ENCODE data around the gene MTG2. TPM values are rescaled to one million over a fixed set of nuclear protein-coding genes. Genes with fewer than 3 reads are reported as not detected.

Gene MTG2
- total and polyA plus RNA-seq, 2 experiments from 2014 or later = 20.4 to 32.9 TPM

DNA sequence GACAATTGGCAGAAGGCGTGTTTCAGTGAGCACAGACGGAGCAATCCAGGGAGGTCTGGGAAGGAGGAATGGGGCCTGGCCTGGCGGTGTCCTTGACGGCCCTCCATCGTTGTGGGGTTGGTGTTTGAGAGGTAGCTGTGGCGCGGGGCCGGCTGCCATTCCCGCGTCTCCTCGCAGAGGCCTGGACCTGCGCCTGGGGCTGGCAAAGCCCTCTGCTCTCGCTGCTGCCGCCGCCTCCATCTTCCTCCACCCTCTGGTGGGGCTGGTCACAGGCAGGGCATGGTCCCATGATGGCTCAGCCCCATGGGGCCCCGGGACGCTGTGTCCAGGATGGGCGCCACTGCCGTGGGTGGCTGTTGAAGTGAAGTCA, 63.1 kb downstream of the MTG2 start:
- H3K4me1 ChIP-seq (ENCODE audit: low read depth) = peaks cover 17% of the 10 kb centered on the region
- no peak overlapping the region for H3K27ac ChIP-seq
- no peaks in the 10 kb centered on the region for H3K36me3 ChIP-seq
- no peak for DNase-seq (ENCODE audit: low read depth in 1 of 2, low spot score in 1 of 2)
- TF ChIP-seq, protein P1, sequence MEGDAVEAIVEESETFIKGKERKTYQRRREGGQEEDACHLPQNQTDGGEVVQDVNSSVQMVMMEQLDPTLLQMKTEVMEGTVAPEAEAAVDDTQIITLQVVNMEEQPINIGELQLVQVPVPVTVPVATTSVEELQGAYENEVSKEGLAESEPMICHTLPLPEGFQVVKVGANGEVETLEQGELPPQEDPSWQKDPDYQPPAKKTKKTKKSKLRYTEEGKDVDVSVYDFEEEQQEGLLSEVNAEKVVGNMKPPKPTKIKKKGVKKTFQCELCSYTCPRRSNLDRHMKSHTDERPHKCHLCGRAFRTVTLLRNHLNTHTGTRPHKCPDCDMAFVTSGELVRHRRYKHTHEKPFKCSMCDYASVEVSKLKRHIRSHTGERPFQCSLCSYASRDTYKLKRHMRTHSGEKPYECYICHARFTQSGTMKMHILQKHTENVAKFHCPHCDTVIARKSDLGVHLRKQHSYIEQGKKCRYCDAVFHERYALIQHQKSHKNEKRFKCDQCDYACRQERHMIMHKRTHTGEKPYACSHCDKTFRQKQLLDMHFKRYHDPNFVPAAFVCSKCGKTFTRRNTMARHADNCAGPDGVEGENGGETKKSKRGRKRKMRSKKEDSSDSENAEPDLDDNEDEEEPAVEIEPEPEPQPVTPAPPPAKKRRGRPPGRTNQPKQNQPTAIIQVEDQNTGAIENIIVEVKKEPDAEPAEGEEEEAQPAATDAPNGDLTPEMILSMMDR (IDR thresholded peaks at IDR 0.05; ENCODE audit: low read depth, low read length) = no peak
- H3K27me3 ChIP-seq = no peaks in the 10 kb centered on the region
- no peaks in the 10 kb centered on the region for H3K9me3 ChIP-seq (ENCODE audit: low read depth)
- H3K4me3 ChIP-seq = no peak overlapping the region

DNA sequence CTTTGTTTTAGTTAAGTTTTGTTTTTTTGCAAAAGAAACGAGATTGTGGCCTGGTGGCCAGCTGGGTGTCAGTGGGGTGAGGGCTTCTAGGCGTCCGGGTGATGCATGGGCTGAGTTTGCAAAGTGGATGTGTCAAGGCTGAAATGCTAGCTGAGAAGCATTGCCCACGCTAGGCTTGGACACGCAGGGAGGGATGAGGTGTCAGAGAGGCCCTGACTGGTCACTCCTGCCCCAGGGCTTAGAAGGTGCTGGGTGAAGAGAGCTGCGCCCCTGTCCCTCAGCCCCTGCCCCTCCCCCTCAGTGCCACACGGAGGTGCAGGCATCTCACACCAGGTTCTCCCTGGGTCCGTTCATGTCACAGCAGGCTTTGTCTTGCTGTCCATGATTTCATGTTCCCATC, 63.6 kb downstream of the MTG2 start:
- DNase-seq (ENCODE audit: low read depth in 1 of 2, low spot score in 1 of 2) = no peak
- TF ChIP-seq, protein P1 (IDR thresholded peaks at IDR 0.05; ENCODE audit: low read depth, low read length) = no peak

DNA sequence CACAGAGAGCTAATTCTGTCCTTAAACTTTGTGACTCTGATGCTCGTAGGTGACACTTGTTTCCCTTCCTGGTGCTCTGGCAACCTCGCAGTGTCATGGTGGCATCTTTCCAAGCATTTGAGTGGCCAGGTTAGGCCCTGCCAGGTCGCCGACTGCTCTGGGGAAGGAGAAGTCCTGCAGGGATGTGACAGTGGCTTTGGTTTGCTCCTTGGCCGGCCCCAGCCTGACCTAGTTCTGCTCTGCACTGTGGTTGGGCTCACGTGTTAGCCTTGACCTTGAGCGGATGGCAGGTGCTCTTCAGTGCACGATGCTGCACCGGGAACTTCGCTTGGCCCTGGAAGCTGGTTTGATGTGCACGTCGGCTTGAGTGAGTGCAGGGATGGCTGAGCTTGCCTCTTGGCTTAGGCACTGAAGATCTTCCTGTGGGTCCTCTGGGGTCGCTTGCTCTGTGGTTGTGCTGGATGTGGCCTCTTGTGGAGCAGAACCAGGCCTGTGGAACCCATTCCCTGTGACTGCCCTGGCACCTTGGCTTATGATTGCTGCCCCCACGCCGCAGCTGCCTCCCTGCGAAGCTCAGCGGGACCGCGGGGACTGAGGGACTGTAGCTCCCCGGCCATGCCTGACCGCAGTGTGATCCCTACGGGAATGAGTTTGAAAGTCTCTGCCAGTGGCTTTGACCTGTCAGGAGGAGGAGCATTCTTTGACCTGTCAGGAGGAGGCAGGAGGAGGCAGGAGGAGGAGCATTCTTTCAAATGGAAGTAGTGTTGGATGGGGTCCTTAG, 64.2 kb downstream of the MTG2 start:
- Histone ChIP-seq H3K9me3 (ENCODE audit: low read depth) (no peaks in the 10 kb centered on the region), H3K4me1 (ENCODE audit: low read depth) (peaks cover 17% of the 10 kb centered on the region), H3K36me3 (no peaks in the 10 kb centered on the region), H3K4me3 (no peak overlapping the region), H3K27me3 (no peaks in the 10 kb centered on the region), H3K27ac (no peak overlapping the region)
- peak in 1 of 2 donors; percentile 67 for DNase-seq (ENCODE audit: low read depth in 1 of 2, low spot score in 1 of 2)
- TF ChIP-seq, protein P1 (IDR thresholded peaks at IDR 0.05; ENCODE audit: low read depth, low read length) = no peak

More for the DNA sequence above, 63.6 kb downstream of the MTG2 start:
- no peak overlapping the region for H3K4me3 ChIP-seq
- H3K27ac ChIP-seq = no peak overlapping the region
- H3K36me3 ChIP-seq = no peaks in the 10 kb centered on the region
- peaks cover 17% of the 10 kb centered on the region for H3K4me1 ChIP-seq (ENCODE audit: low read depth)
- H3K27me3 ChIP-seq = no peaks in the 10 kb centered on the region
- no peaks in the 10 kb centered on the region for H3K9me3 ChIP-seq (ENCODE audit: low read depth)

GRCh38 chr20:62248890-62249560, 66.2 kb downstream of the MTG2 start:
- H3K27ac ChIP-seq = no peak overlapping the region

GRCh38 chr20:62252342-62252966, 69.6 kb downstream of the MTG2 start:
- Histone ChIP-seq H3K4me3 (no peak overlapping the region), H3K36me3 (no peaks in the 10 kb centered on the region), H3K27me3 (no peaks in the 10 kb centered on the region), H3K4me1 (ENCODE audit: low read depth) (no peaks in the 10 kb centered on the region), H3K9me3 (ENCODE audit: low read depth) (no peaks in the 10 kb centered on the region), H3K27ac (no peak overlapping the region)
- peak in 1 of 2 donors; percentile 19 for DNase-seq (ENCODE audit: low read depth in 1 of 2, low spot score in 1 of 2)
- TF ChIP-seq, protein P1 (IDR thresholded peaks at IDR 0.05; ENCODE audit: low read depth, low read length) = no peak

More at GRCh38 chr20:62248890-62249560, 66.2 kb downstream of the MTG2 start:
- H3K4me1 ChIP-seq (ENCODE audit: low read depth) = peaks cover 17% of the 10 kb centered on the region
- H3K4me3 ChIP-seq = no peak overlapping the region
- no peaks in the 10 kb centered on the region for H3K36me3 ChIP-seq
- H3K9me3 ChIP-seq (ENCODE audit: low read depth) = no peaks in the 10 kb centered on the region
- DNase-seq (ENCODE audit: low read depth in 1 of 2, low spot score in 1 of 2) = no peak
- TF ChIP-seq, protein P1 (IDR thresholded peaks at IDR 0.05; ENCODE audit: low read depth, low read length) = no peak
- no peaks in the 10 kb centered on the region for H3K27me3 ChIP-seq

Other genes starting within 250 kb of the MTG2 start
- 8.8 and 21.1 TPM in 2 replicates for gene TAF4, start 117.1 kb upstream of the MTG2 start, total RNA-seq
- 1.5 and 3.7 TPM in 2 replicates for gene TAF4, start 117.1 kb upstream of the MTG2 start, polyA plus RNA-seq
- gene LSM14B, start 60.6 kb upstream of the MTG2 start, total RNA-seq = 63.3 and 71.8 TPM in 2 replicates
- gene LSM14B, start 60.6 kb upstream of the MTG2 start, polyA plus RNA-seq = 6.5 and 7.5 TPM in 2 replicates
- 333 and 442 TPM in 2 replicates for gene PSMA7, start 39.6 kb upstream of the MTG2 start, total RNA-seq
- gene PSMA7, start 39.6 kb upstream of the MTG2 start, polyA plus RNA-seq = 386 and 505 TPM in 2 replicates
- gene SS18L1, start 39.3 kb upstream of the MTG2 start, total RNA-seq = 25.7 and 38.7 TPM in 2 replicates
- 2.5 and 3.2 TPM in 2 replicates for gene SS18L1, start 39.3 kb upstream of the MTG2 start, polyA plus RNA-seq
- gene HRH3, start 37.2 kb downstream of the MTG2 start, total RNA-seq = not detected in 2 replicates
- gene HRH3, start 37.2 kb downstream of the MTG2 start, polyA plus RNA-seq = not detected in 2 replicates
- gene OSBPL2, start 55.5 kb downstream of the MTG2 start, total RNA-seq = 33.5 and 43.4 TPM in 2 replicates
- 37.5 and 44.7 TPM in 2 replicates for gene OSBPL2, start 55.5 kb downstream of the MTG2 start, polyA plus RNA-seq
- 128 and 201 TPM in 2 replicates for gene ADRM1, start 120.0 kb downstream of the MTG2 start, total RNA-seq
- 105 and 160 TPM in 2 replicates for gene ADRM1, start 120.0 kb downstream of the MTG2 start, polyA plus RNA-seq
- gene LAMA5, start 184.3 kb downstream of the MTG2 start, total RNA-seq = 103 and 162 TPM in 2 replicates
- gene LAMA5, start 184.3 kb downstream of the MTG2 start, polyA plus RNA-seq = 168 and 214 TPM in 2 replicates
- 839 and 997 TPM in 2 replicates for gene RPS21, start 204.1 kb downstream of the MTG2 start, total RNA-seq
- gene RPS21, start 204.1 kb downstream of the MTG2 start, polyA plus RNA-seq = 374 and 378 TPM in 2 replicates
- gene CABLES2, start 224.3 kb downstream of the MTG2 start, total RNA-seq = 15.5 and 17.9 TPM in 2 replicates
- gene CABLES2, start 224.3 kb downstream of the MTG2 start, polyA plus RNA-seq = 21.4 and 23.8 TPM in 2 replicates
- gene RBBP8NL, start 244.5 kb downstream of the MTG2 start, total RNA-seq = not detected in 2 replicates
- not detected in 2 replicates for gene RBBP8NL, start 244.5 kb downstream of the MTG2 start, polyA plus RNA-seq